Progenitor cell of endocrine pancreas (in vitro differentiated cells): ENCODE data around the gene C1QB. TPM values are rescaled to one million over a fixed set of nuclear protein-coding genes. Genes with fewer than 3 reads are reported as not detected.

Source experiments
- DNase-seq: peaks from one replicate; pipeline ENCODE4 v3.0.0; 2021; ENCODE audit warnings: low spot score; ENCODE audit not compliant: unreplicated experiment
- H3K27ac Mint-ChIP-seq: 2 replicates; pipeline ENCODE4 v1.8.0; 2021; ENCODE audit warnings: mild to moderate bottlenecking, moderate library complexity, mixed read lengths
- H3K27me3 Mint-ChIP-seq: 2 replicates; pipeline ENCODE4 v1.8.0; 2021; ENCODE audit warnings: mixed read lengths
- H3K36me3 Mint-ChIP-seq: 2 replicates; pipeline ENCODE4 v1.8.0; 2022; ENCODE audit warnings: mixed read lengths; ENCODE audit not compliant: insufficient read depth
- H3K4me1 Mint-ChIP-seq: 2 replicates; pipeline ENCODE4 v1.8.0; 2021; ENCODE audit warnings: low read depth, mixed read lengths
- H3K4me3 Mint-ChIP-seq: 2 replicates; pipeline ENCODE4 v1.8.0; 2021; ENCODE audit warnings: low read depth, mild to moderate bottlenecking, moderate library complexity, mixed read lengths
- H3K9me3 Mint-ChIP-seq: 2 replicates; pipeline ENCODE4 v1.8.0; 2021; ENCODE audit warnings: low read depth, mixed read lengths
- CTCF ChIP-seq: fragments of 200-600 bp; sonication (generic); IDR thresholded peaks from one replicate; pipeline ENCODE4 v1.5.0; 2021; ENCODE audit warnings: antibody characterized with exemption, mild to moderate bottlenecking; ENCODE audit not compliant: unreplicated experiment
- total RNA-seq: library from RNA; stranded (reverse); gene quantifications from 2 replicates; pipeline ENCODE4 v1.2.1, GENCODE V29; 2021

Gene C1QB
- total RNA-seq, 1 donor from 2014 or later = not detected

DNA sequence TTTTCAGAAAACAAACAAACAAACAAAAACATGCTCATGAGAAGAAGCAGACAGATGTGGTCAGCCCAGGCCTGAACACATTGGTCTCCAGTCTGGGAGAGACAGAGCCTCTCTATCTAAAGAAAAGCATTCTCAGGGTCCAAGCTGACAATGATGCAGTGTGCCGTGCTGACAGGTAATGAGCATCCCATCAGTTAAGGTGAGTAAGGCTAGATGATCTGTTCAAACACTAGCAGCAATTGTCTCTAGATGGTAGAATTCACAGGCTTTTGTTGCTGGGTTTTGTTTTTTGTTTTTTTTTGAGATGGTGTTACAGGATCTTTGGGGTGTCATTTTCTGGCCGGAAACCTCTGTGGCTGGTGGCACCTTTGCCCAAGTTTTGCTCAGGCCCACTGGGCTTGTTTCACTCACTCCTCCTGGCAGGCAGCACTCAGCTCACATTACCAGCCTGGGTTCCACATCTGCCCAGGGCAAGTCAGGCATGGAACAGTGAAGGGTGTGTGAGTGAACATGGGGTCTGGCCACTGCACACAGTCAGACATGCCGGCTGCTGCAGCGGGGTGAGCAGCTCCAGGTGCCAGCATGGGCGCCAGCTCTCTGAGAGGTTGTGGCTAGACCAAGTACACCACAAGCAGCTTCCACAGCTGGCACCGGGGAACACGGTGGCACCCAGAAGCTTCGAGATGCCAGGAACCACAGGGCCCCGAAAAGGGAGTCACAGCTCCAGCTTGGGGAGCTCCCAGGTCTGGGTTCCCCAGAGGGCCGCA lies 19.2 kb upstream of the C1QB start:
- Mint-ChIP-seq H3K4me3 (no peak overlapping the region), H3K27me3 (peaks cover 38% of the 10 kb centered on the region), H3K36me3 (no peaks in the 10 kb centered on the region), H3K27ac (no peak overlapping the region), H3K4me1 (peaks cover 6% of the 10 kb centered on the region), H3K9me3 (no peaks in the 10 kb centered on the region)
- TF ChIP-seq CTCF = no peak
- no peak for DNase-seq

- peaks cover 26% of the 10 kb centered on the region for H3K27me3 Mint-ChIP-seq
- no peak overlapping the region for H3K4me3 Mint-ChIP-seq
- H3K36me3 Mint-ChIP-seq = no peaks in the 10 kb centered on the region
- DNase-seq = no peak
- no peak for TF ChIP-seq CTCF
- H3K9me3 Mint-ChIP-seq = no peaks in the 10 kb centered on the region
- peaks cover 6% of the 10 kb centered on the region for H3K4me1 Mint-ChIP-seq
- H3K27ac Mint-ChIP-seq = no peak overlapping the region
Measured at GRCh38 chr1:22635436-22635835, 17.6 kb upstream of the C1QB start.

DNA sequence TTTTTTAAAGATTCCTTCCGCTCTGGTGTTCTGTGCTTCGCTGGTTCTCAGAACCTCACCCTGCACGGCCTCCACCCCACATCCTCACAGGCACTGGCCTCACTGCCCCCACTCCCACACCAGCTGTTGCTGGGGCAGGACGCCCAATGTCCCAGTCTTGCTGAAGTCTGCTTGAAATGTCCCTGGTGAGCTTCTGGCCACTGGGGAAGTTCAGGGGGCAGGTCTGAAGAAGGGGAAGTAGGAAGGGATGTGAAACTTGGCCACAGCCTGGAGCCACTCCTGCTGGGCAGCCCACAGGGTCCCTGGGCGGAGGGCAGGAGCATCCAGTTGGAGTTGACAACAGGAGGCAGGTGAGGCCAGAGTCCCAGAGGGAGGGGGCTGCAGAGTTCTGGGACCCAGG lies 16.7 kb upstream of the C1QB start, which contains the start of gene C1QA:
Gene C1QA (plus strand): TSS at position 276 of the 400 bp plus-strand sequence. CDS start 989 bp downstream, outside the sequence.
- Mint-ChIP-seq H3K36me3 (no peaks in the 10 kb centered on the region), H3K27ac (no peak within 1 kb of the TSS), H3K9me3 (no peaks in the 10 kb centered on the region), H3K4me3 (no peak within 1 kb of the TSS), H3K27me3 (peaks cover 25% of the 10 kb centered on the region), H3K4me1 (peaks cover 6% of the 10 kb centered on the region)
- no peak for DNase-seq
- TF ChIP-seq CTCF = no peak

DNA sequence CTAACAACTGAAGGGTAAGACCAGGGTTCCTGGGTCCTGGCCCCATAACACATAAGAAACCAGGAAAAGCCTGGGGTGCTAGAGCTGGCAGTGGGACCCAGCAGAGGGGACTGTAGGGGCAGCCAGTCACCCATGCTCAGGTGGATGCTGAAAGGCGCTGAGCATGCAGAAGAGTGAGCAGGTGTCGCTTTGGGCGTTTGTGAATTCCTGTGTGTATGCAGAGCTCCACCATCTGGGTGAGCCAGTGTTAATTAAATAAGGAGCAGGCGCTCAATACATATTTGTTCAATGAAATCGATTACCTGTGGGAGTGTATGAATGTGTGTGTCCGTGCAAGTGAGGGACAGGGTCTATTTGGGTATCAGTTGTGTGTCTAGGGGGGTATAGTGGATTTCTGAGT lies 16.1 kb upstream of the C1QB start:
- peaks cover 22% of the 10 kb centered on the region for H3K27me3 Mint-ChIP-seq
- DNase-seq = no peak
- no peak overlapping the region for H3K27ac Mint-ChIP-seq
- no peaks in the 10 kb centered on the region for H3K9me3 Mint-ChIP-seq
- no peaks in the 10 kb centered on the region for H3K36me3 Mint-ChIP-seq
- H3K4me1 Mint-ChIP-seq = peaks cover 6% of the 10 kb centered on the region
- no peak overlapping the region for H3K4me3 Mint-ChIP-seq
- no peak for TF ChIP-seq CTCF

DNA sequence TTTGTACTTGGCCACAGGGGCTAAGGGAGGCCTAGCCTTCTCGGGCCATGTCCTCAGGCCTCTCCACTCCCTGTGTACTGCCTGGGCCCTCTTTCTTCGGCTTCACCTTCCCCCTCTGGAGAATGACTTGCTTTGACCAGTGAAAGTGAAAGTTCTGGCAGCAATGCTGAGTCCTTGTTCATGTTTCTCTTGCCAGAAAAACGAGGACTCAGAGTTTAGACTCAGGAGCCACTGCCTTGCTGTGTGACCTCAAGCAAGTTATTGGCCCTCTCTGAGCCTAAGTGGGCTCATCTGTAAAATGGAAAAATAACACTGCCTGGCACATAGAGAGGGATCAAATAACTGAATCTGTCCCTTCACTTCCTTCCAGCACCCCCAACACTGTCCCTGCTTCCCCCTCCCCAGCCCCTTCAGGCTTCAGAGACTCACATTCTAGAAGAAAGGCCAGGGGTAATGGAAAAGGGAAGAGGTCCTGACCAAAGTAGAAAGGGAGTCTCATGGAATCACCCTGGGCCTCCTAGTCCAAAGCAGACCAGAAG lies 15.1 kb upstream of the C1QB start:
- no peak for DNase-seq
- no peak for TF ChIP-seq CTCF
- H3K9me3 Mint-ChIP-seq = no peaks in the 10 kb centered on the region
- no peaks in the 10 kb centered on the region for H3K36me3 Mint-ChIP-seq
- H3K27me3 Mint-ChIP-seq = peaks cover 22% of the 10 kb centered on the region
- H3K27ac Mint-ChIP-seq = no peak overlapping the region
- peaks cover 6% of the 10 kb centered on the region for H3K4me1 Mint-ChIP-seq
- no peak overlapping the region for H3K4me3 Mint-ChIP-seq
